ENCODE results near the gene SMOC2. TPM values are rescaled to one million over a fixed set of nuclear protein-coding genes. Genes with fewer than 3 reads are reported as not detected.

The SMOC2 gene
- polyA plus RNA-seq, 1 of the 3 experiments (the other 2 are of a cell fraction): not detected

GRCh38 chr6:168546730-168547129, 105.7 kb downstream of the SMOC2 start:
- no peaks in the 10 kb centered on the region for H3F3A ChIP-seq (replicated peaks; ENCODE audit: insufficient read depth)
- TF ChIP-seq FOSL2 (IDR thresholded peaks at IDR 0.05; ENCODE audit: borderline replicate concordance, low read depth) (no peak), PBX3 (IDR thresholded peaks at IDR 0.05) (no peak), FOXM1 (IDR thresholded peaks at IDR 0.05; ENCODE audit: low read depth) (no peak), YY1 (IDR thresholded peaks at IDR 0.05; ENCODE audit: low read depth) (no peak)
- TF ChIP-seq, protein P1, sequence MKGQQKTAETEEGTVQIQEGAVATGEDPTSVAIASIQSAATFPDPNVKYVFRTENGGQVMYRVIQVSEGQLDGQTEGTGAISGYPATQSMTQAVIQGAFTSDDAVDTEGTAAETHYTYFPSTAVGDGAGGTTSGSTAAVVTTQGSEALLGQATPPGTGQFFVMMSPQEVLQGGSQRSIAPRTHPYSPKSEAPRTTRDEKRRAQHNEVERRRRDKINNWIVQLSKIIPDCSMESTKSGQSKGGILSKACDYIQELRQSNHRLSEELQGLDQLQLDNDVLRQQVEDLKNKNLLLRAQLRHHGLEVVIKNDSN (IDR thresholded peaks at IDR 0.05; ENCODE audit: borderline replicate concordance, low read depth): no peak
- H3K4me3 ChIP-seq (ENCODE audit: low read depth in 2 of 2, low read length in 1 of 2): no peak overlapping the region
- ChIA-PET POLR2A (interaction anchor here (0.6 kb wide), 1 partner anchor 1178 kb away, joined by 3 read pairs; no protein-coding TSS in a partner anchor), CTCF (no interaction called here)
- H3K36me3 ChIP-seq (replicated peaks in 1 of 2; ENCODE audit: control insufficient read depth in 1 of 2, insufficient read depth in 2 of 2, low read length in 1 of 2): no peaks in the 10 kb centered on the region
- no peak overlapping the region for H3K27ac ChIP-seq (ENCODE audit: low read depth in 2 of 2, low read length in 1 of 2)
- H3K27me3 ChIP-seq (ENCODE audit: insufficient read depth): no peaks in the 10 kb centered on the region
- WGBS (ENCODE audit: low lambda C conversion rate): 57% methylated on average over 10 of the region's 10 CpGs
- H2AFZ ChIP-seq (ENCODE audit: low read depth): no peak overlapping the region
- H3K9me2 ChIP-seq: no peaks in the 10 kb centered on the region
- H3K79me2 ChIP-seq (ENCODE audit: insufficient read depth): no peaks in the 10 kb centered on the region
- no peak for DNase-seq
- no peaks in the 10 kb centered on the region for H4K20me1 ChIP-seq (ENCODE audit: insufficient read depth)
- H3K4me1 ChIP-seq (ENCODE audit: control insufficient read depth in 1 of 2, insufficient read depth in 2 of 2, low read depth in 1 of 2, low read length in 1 of 2): peaks cover 0 to 3% of the 10 kb centered on the region in 2 experiments; a peak in 1 of 4 replicates
- H3K9me3 ChIP-seq: no peaks in the 10 kb centered on the region
- no peak overlapping the region for H3K4me2 ChIP-seq
- no peak overlapping the region for H3K9ac ChIP-seq

- Histone ChIP-seq H3K27me3 (ENCODE audit: insufficient read depth) (no peaks in the 10 kb centered on the region), H3K4me3 (ENCODE audit: low read depth in 2 of 2, low read length in 1 of 2) (no peak overlapping the region), H2AFZ (ENCODE audit: low read depth) (no peak overlapping the region), H4K20me1 (ENCODE audit: insufficient read depth) (no peaks in the 10 kb centered on the region), H3K27ac (ENCODE audit: low read depth in 2 of 2, low read length in 1 of 2) (no peak overlapping the region), H3K4me1 (ENCODE audit: control insufficient read depth in 1 of 2, insufficient read depth in 2 of 2, low read depth in 1 of 2, low read length in 1 of 2) (peaks cover 0 to 3% of the 10 kb centered on the region in 2 experiments; a peak in 1 of 4 replicates), H3F3A (replicated peaks; ENCODE audit: insufficient read depth) (no peaks in the 10 kb centered on the region), H3K36me3 (replicated peaks in 1 of 2; ENCODE audit: control insufficient read depth in 1 of 2, insufficient read depth in 2 of 2, low read length in 1 of 2) (no peaks in the 10 kb centered on the region), H3K4me2 (no peak overlapping the region), H3K9me2 (no peaks in the 10 kb centered on the region), H3K9ac (no peak overlapping the region), H3K79me2 (ENCODE audit: insufficient read depth) (no peaks in the 10 kb centered on the region), H3K9me3 (no peaks in the 10 kb centered on the region)
- no peak for TF ChIP-seq NFIC (IDR thresholded peaks at IDR 0.05; ENCODE audit: borderline replicate concordance)
- TF ChIP-seq RXRA (IDR thresholded peaks at IDR 0.05; ENCODE audit: borderline replicate concordance, low read depth): no peak
- no peak for TF ChIP-seq FOSL2 (IDR thresholded peaks at IDR 0.05; ENCODE audit: borderline replicate concordance, low read depth)
- no peak for TF ChIP-seq MXI1 (IDR thresholded peaks at IDR 0.05; ENCODE audit: low read depth, low read length)
- TF ChIP-seq TAF1 (IDR thresholded peaks at IDR 0.05; ENCODE audit: borderline replicate concordance, low read depth, low read length): no peak
- no peak for TF ChIP-seq GATA2 (CRISPR knock-in tag; IDR thresholded peaks at IDR 0.05)
- TF ChIP-seq RAD21 (IDR thresholded peaks at IDR 0.05; ENCODE audit: low read length): no peak
- TF ChIP-seq PBX3 (IDR thresholded peaks at IDR 0.05): no peak
- TF ChIP-seq ELF1 (IDR thresholded peaks at IDR 0.05): no peak
- no peak for TF ChIP-seq POLR2AphosphoS5 (IDR thresholded peaks at IDR 0.05; ENCODE audit: low read depth, low read length)
- no peak for TF ChIP-seq MEF2A (IDR thresholded peaks at IDR 0.05; ENCODE audit: borderline replicate concordance, low read depth)
- no peak for TF ChIP-seq SIN3A (IDR thresholded peaks at IDR 0.05; ENCODE audit: borderline replicate concordance, low read depth, low read length)
- TF ChIP-seq, protein P2, sequence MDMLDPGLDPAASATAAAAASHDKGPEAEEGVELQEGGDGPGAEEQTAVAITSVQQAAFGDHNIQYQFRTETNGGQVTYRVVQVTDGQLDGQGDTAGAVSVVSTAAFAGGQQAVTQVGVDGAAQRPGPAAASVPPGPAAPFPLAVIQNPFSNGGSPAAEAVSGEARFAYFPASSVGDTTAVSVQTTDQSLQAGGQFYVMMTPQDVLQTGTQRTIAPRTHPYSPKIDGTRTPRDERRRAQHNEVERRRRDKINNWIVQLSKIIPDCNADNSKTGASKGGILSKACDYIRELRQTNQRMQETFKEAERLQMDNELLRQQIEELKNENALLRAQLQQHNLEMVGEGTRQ (IDR thresholded peaks at IDR 0.05; ENCODE audit: borderline replicate concordance, low read depth, low read length): no peak
- no peak for TF ChIP-seq RCOR1 (IDR thresholded peaks at IDR 0.05; ENCODE audit: low read length)
- DNase-seq: peak; percentile 45
- WGBS (ENCODE audit: low lambda C conversion rate): 41% methylated on average over 7 of the region's 8 CpGs
- POLR2A ChIA-PET: no interaction called here
- CTCF ChIA-PET: no interaction called here
Observed at GRCh38 chr6:168550326-168550725, 109.3 kb downstream of the SMOC2 start.
